ENCODE measurements around the gene GPA33.

DNA sequence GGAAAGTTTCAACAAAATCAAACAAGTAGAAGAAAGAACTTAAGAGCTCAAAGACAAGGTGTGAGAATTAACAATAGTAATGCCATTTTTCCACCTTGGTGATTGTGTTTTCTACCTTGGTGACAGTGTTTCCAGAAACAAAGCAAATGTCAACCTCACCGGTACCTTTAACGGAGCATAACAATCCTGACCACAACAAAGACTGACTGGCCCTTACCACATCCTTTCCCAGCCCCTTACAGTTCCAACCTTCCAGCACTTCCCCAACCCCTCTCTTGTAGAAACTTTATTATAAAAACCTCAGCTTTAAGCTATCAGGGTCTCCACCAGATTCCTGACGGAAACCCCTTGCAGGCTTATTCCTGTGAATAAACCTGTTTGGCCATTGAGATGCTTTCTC, 20.4 kb upstream of the GPA33 start:
- TF ChIP-seq, protein P1, sequence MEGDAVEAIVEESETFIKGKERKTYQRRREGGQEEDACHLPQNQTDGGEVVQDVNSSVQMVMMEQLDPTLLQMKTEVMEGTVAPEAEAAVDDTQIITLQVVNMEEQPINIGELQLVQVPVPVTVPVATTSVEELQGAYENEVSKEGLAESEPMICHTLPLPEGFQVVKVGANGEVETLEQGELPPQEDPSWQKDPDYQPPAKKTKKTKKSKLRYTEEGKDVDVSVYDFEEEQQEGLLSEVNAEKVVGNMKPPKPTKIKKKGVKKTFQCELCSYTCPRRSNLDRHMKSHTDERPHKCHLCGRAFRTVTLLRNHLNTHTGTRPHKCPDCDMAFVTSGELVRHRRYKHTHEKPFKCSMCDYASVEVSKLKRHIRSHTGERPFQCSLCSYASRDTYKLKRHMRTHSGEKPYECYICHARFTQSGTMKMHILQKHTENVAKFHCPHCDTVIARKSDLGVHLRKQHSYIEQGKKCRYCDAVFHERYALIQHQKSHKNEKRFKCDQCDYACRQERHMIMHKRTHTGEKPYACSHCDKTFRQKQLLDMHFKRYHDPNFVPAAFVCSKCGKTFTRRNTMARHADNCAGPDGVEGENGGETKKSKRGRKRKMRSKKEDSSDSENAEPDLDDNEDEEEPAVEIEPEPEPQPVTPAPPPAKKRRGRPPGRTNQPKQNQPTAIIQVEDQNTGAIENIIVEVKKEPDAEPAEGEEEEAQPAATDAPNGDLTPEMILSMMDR (IDR thresholded peaks at IDR 0.05), result no peak
- no peak for TF ChIP-seq POLR2A (IDR thresholded peaks at IDR 0.05)

Data from uterus (tissue), 2 donors.